CD4-positive, CD25-positive, alpha-beta regulatory T cell (primary cell): Measurements from ENCODE around the gene ADAM33. TPM values are rescaled to one million over a fixed set of nuclear protein-coding genes. Genes with fewer than 3 reads are reported as not detected.

ENCODE experiments used
- ATAC-seq, 2 donors: fragments of 150-1000 bp; cut with Tn5 transposase; one replicate each; pipeline ENCODE4 v1.10.0; 2021; ENCODE audit warnings: low read depth in 2 of 2, moderate number of reproducible peaks in 2 of 2, moderate library complexity in 1 of 2
- DNase-seq, 3 donors: peaks; one replicate each; pipeline versions ENCODE4 v3.0.0 to v3.0.0-alpha.2; 2012 to 2022; ENCODE audit warnings: mixed read lengths in 1 of 3
- H3K27ac ChIP-seq: one replicate; pipeline ENCODE4 v1.7.0; 2013; ENCODE audit warnings: mild to moderate bottlenecking, low read length; ENCODE audit not compliant: insufficient read depth, poor library complexity, severe bottlenecking
- H3K27me3 ChIP-seq: one replicate; pipeline ENCODE4 v1.7.0; 2013; ENCODE audit warnings: low read length; ENCODE audit not compliant: control insufficient read depth, insufficient read depth
- H3K36me3 ChIP-seq: one replicate; pipeline ENCODE4 v1.7.0; 2013; ENCODE audit warnings: mild to moderate bottlenecking, low read length, moderate library complexity; ENCODE audit not compliant: control insufficient read depth, insufficient read depth
- H3K4me1 ChIP-seq: 2 replicates; pipeline ENCODE4 v1.7.0; 2013; ENCODE audit warnings: mild to moderate bottlenecking, low read length; ENCODE audit not compliant: insufficient read depth, control insufficient read depth, poor library complexity, severe bottlenecking
- H3K4me3 ChIP-seq: one replicate; pipeline ENCODE4 v1.7.0; 2013; ENCODE audit warnings: low read depth, mild to moderate bottlenecking, low read length, moderate library complexity
- H3K9me3 ChIP-seq, 2 experiments: 1 replicate in 1 of 2; 2 replicates in 1 of 2; pipeline ENCODE4 v1.7.0; 2013; ENCODE audit warnings: low read length in 2 of 2, mild to moderate bottlenecking in 1 of 2, moderate library complexity in 1 of 2; ENCODE audit not compliant: control insufficient read depth in 2 of 2
- H3K27ac Mint-ChIP-seq, 3 donors: one replicate each; pipeline ENCODE4 v1.8.0; 2020 to 2022; ENCODE audit warnings: mild to moderate bottlenecking in 3 of 3, mixed read lengths in 3 of 3, moderate library complexity in 2 of 3
- H3K27me3 Mint-ChIP-seq: one replicate; pipeline ENCODE4 v1.8.0; 2022; ENCODE audit warnings: mild to moderate bottlenecking, mixed read lengths
- H3K36me3 Mint-ChIP-seq: one replicate; pipeline ENCODE4 v1.8.0; 2020; ENCODE audit warnings: mixed read lengths
- H3K4me1 Mint-ChIP-seq, 4 donors: one replicate each; pipeline ENCODE4 v1.8.0; 2020 to 2022; ENCODE audit warnings: mixed read lengths in 4 of 4, mild to moderate bottlenecking in 1 of 4
- H3K4me3 Mint-ChIP-seq, 4 donors: one replicate each; pipeline ENCODE4 v1.8.0; 2020 to 2022; ENCODE audit warnings: mild to moderate bottlenecking in 4 of 4, mixed read lengths in 4 of 4, moderate library complexity in 3 of 4
- H3K9me3 Mint-ChIP-seq, 7 donors: one replicate each; pipeline ENCODE4 v1.8.0; 2020 to 2022; ENCODE audit warnings: mixed read lengths in 7 of 7, mild to moderate bottlenecking in 3 of 7, moderate library complexity in 2 of 7
- polyA plus RNA-seq, 4 donors: library from polyadenylated mRNA; unstranded; fragments of 300-500 nt; fragmentation: Illumina TruSeq; gene quantifications; one replicate each; pipeline ENCODE4 v1.2.3, GENCODE V29; 2021
- total RNA-seq: library from RNA; stranded (reverse); gene quantifications from one replicate; pipeline ENCODE4 v1.2.3, GENCODE V29; 2022

Gene ADAM33
- total and polyA plus RNA-seq, 5 donors from 2014 or later, result not detected

DNA sequence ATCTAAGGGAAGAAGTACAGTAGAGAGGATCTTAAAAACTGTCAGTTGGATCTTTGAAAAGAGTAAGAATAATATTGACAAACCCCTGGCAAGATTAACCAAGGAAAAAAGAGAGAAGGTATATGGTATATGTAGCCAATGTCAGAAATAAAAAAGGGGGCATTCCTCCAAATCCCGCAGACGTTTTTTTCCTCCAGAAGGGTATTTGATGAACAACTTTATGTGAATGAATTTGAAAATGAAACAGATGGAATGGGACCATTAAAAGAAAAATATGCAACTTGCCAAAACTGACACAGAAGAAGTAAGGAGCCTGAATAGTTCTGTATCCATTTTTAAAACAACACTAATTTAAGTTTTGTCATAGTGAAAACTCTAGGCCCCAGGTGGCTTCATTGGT, 54.3 kb downstream of the ADAM33 start:
- ATAC-seq, result no peak
- peaks cover 7% of the 10 kb centered on the region for H3K36me3 ChIP-seq
- peak overlapping the region in 1 of 3 donors; percentile 9 for H3K27ac Mint-ChIP-seq

DNA sequence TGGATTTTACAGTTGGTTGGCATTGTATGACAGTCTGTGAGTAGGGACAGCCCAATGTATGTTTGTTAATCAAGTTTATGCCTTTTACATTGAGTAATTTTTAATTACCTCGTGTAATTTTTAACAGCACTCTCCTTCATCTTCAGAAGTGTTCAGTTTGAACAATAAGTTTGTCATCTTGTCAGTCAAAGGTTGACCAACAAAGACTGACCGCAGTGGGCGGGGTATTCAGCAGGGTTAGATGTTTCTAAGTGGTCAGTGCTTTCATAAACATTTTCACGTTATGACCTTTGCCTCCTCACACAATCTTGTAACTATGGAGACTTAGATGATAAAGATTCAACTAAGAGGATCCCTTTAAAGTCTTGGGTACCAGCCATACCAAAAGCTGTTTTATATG, 59.4 kb downstream of the ADAM33 start:
- no peak overlapping the region for H3K4me3 Mint-ChIP-seq
- peaks cover 0 to 7% (median 0%) of the 10 kb centered on the region in 4 donors for H3K4me1 Mint-ChIP-seq
- ATAC-seq, result no peak
- peaks cover 33% of the 10 kb centered on the region for H3K36me3 Mint-ChIP-seq
- Histone ChIP-seq H3K27ac (no peak overlapping the region), H3K27me3 (no peaks in the 10 kb centered on the region), H3K4me1 (no peaks in the 10 kb centered on the region), H3K4me3 (no peak overlapping the region), H3K36me3 (peaks cover 4% of the 10 kb centered on the region), H3K9me3 (no peaks in the 10 kb centered on the region)
- no peaks in the 10 kb centered on the region for H3K9me3 Mint-ChIP-seq
- no peaks in the 10 kb centered on the region for H3K27me3 Mint-ChIP-seq
- no peak for DNase-seq
- no peak overlapping the region for H3K27ac Mint-ChIP-seq

More for the DNA sequence above, 54.3 kb downstream of the ADAM33 start:
- Histone ChIP-seq H3K4me1 (no peaks in the 10 kb centered on the region), H3K4me3 (no peak overlapping the region), H3K27me3 (no peaks in the 10 kb centered on the region), H3K27ac (no peak overlapping the region), H3K9me3 (no peaks in the 10 kb centered on the region)
- Mint-ChIP-seq H3K27me3 (no peaks in the 10 kb centered on the region), H3K9me3 (no peaks in the 10 kb centered on the region), H3K4me3 (no peak overlapping the region), H3K36me3 (peaks cover 43% of the 10 kb centered on the region), H3K4me1 (peaks cover 0 to 2% (median 0%) of the 10 kb centered on the region in 4 donors)
- no peak for DNase-seq

DNA sequence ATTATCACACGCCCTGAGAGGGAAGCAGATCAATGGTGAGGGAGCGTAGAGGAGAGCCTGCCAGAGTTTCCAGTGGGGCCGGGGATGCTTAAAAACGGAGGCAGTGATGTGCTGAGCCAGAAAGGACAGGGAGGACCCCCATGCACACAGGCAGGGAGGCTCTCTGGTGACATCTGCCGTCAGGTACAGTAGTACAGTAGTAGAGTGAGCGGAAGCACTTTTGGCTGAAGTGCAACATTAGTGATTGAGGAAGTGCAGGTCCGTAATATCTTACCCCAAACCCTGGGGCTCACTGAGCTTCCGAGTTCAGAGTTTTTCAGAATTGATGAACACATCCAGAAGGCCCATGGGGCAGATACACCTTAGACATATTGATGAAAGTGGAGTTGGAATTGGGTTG, 60.7 kb downstream of the ADAM33 start:
- no peaks in the 10 kb centered on the region for H3K9me3 Mint-ChIP-seq
- ATAC-seq, result no peak
- no peak overlapping the region for H3K4me3 Mint-ChIP-seq

More for the DNA sequence above, 60.7 kb downstream of the ADAM33 start:
- no peak overlapping the region for H3K4me3 ChIP-seq
- Mint-ChIP-seq H3K27ac (no peak overlapping the region), H3K27me3 (no peaks in the 10 kb centered on the region), H3K36me3 (peaks cover 38% of the 10 kb centered on the region), H3K4me1 (peaks cover 0 to 7% (median 0%) of the 10 kb centered on the region in 4 donors)
- no peaks in the 10 kb centered on the region for H3K9me3 ChIP-seq
- H3K27me3 ChIP-seq, result no peaks in the 10 kb centered on the region
- no peak overlapping the region for H3K27ac ChIP-seq
- no peaks in the 10 kb centered on the region for H3K4me1 ChIP-seq
- peaks cover 4% of the 10 kb centered on the region for H3K36me3 ChIP-seq
- no peak for DNase-seq

Other genes starting within 250 kb of the ADAM33 start
- gene ATRN, start 211.0 kb downstream of the ADAM33 start, total RNA-seq, result 12.9 TPM
- gene ATRN, start 211.0 kb downstream of the ADAM33 start, polyA plus RNA-seq, result 1 to 10 TPM; 5.9 to 7.9 (median 6.9) TPM
- gene GFRA4, start 18.6 kb downstream of the ADAM33 start, total RNA-seq, result not detected
- not detected for gene GFRA4, start 18.6 kb downstream of the ADAM33 start, polyA plus RNA-seq
- not detected for gene SIGLEC1, start 30.6 kb upstream of the ADAM33 start, total RNA-seq
- gene SIGLEC1, start 30.6 kb upstream of the ADAM33 start, polyA plus RNA-seq, result not detected
- not detected for gene HSPA12B, start 50.7 kb upstream of the ADAM33 start, total RNA-seq
- under 1 TPM in 1 of 4 donors, not detected in 3; 0.09 TPM for gene HSPA12B, start 50.7 kb upstream of the ADAM33 start, polyA plus RNA-seq
- 14.8 TPM for gene ADISSP, start 85.7 kb upstream of the ADAM33 start, total RNA-seq
- gene ADISSP, start 85.7 kb upstream of the ADAM33 start, polyA plus RNA-seq, result 10 to 100 TPM; 19.3 to 25.5 (median 22.1) TPM
- not detected for gene SPEF1, start 99.4 kb upstream of the ADAM33 start, total RNA-seq
- not detected for gene SPEF1, start 99.4 kb upstream of the ADAM33 start, polyA plus RNA-seq
- gene CENPB, start 104.7 kb upstream of the ADAM33 start, total RNA-seq, result 38.5 TPM
- 1 to 10 TPM; 1.2 to 1.9 (median 1.5) TPM for gene CENPB, start 104.7 kb upstream of the ADAM33 start, polyA plus RNA-seq
- gene CDC25B, start 114.3 kb upstream of the ADAM33 start, total RNA-seq, result 310 TPM
- 10 to 100 TPM; 39.7 to 48.4 (median 47.0) TPM for gene CDC25B, start 114.3 kb upstream of the ADAM33 start, polyA plus RNA-seq
- 10.5 TPM for gene AP5S1, start 138.5 kb upstream of the ADAM33 start, total RNA-seq
- 10 to 100 TPM; 18.7 to 22.2 (median 20.4) TPM for gene AP5S1, start 138.5 kb upstream of the ADAM33 start, polyA plus RNA-seq
- gene MAVS, start 164.8 kb upstream of the ADAM33 start, total RNA-seq, result 26.1 TPM
- 1 to 10 TPM; 3.5 to 4.7 (median 3.8) TPM for gene MAVS, start 164.8 kb upstream of the ADAM33 start, polyA plus RNA-seq
- 63.2 TPM for gene PANK2, start 207.4 kb upstream of the ADAM33 start, total RNA-seq
- 10 to 100 TPM; 44.4 to 59.3 (median 49.8) TPM for gene PANK2, start 207.4 kb upstream of the ADAM33 start, polyA plus RNA-seq